Activated CD4-positive, alpha-beta T cell treated with anti-CD3 and anti-CD28 coated beads for 36 hours (primary cell): ENCODE results near the gene OR6C2. TPM values are rescaled to one million over a fixed set of nuclear protein-coding genes. Genes with fewer than 3 reads are reported as not detected.
A peak's percentile ranks its signal among the peaks of the same experiment; 100 is the strongest.
"Not testable (repeated sequence)": the region's sequence is repeated elsewhere in the genome, so short reads cannot be mapped to it uniquely, and the experiment has no call there.

Experiments
- ATAC-seq: fragments of 200-7000 bp; cut with Tn5 transposase; one replicate; pipeline ENCODE4 v1.10.0; 2021; ENCODE audit warnings: mild to moderate bottlenecking, moderate library complexity
- CTCF ChIA-PET: fragments of 350-600 bp; sonication (Branson Sonifier 250); formaldehyde crosslinking; loops from one replicate; lab custom pipeline; 2021; ENCODE audit warnings: antibody characterized with exemption; lab: Charles Lee
- POLR2A ChIA-PET: fragments of 350-600 bp; sonication (Branson Sonifier 250); formaldehyde crosslinking; loops from one replicate; lab custom pipeline; 2021; ENCODE audit warnings: antibody characterized with exemption, inconsistent platforms; lab: Charles Lee
- DNase-seq: peaks from one replicate; pipeline ENCODE4 v3.0.0-alpha.2; 2020
- H3K27ac Mint-ChIP-seq: one replicate; pipeline ENCODE4 v1.8.0; 2021; ENCODE audit warnings: mixed read lengths
- H3K27me3 Mint-ChIP-seq: one replicate; pipeline ENCODE4 v1.8.0; 2021; ENCODE audit warnings: mixed read lengths
- H3K36me3 Mint-ChIP-seq: one replicate; pipeline ENCODE4 v1.8.0; 2021; ENCODE audit warnings: low read depth, mixed read lengths
- H3K4me1 Mint-ChIP-seq: one replicate; pipeline ENCODE4 v1.8.0; 2021; ENCODE audit warnings: mixed read lengths
- H3K4me3 Mint-ChIP-seq: one replicate; pipeline ENCODE4 v1.8.0; 2021; ENCODE audit warnings: mild to moderate bottlenecking, moderate library complexity, mixed read lengths
- H3K9me3 Mint-ChIP-seq: one replicate; pipeline ENCODE4 v1.8.0; 2021; ENCODE audit warnings: low read depth, mixed read lengths
- intact Hi-C, 2 experiments: fragments of 100-400 bp; cut with DNase I in 1 of 2; cut with micrococcal nuclease in 1 of 2; formaldehyde crosslinking; loops; one replicate each; pipeline versions ENCODE4 v1.14.2 to v1.15.1; 2022 to 2024; cut with DNase I, micrococcal nuclease
- total RNA-seq, 2 experiments: library from RNA; stranded (reverse); gene quantifications; one replicate each; pipeline ENCODE4 v1.2.3, GENCODE V29; 2021

Gene OR6C2
- total RNA-seq = not detected

DNA sequence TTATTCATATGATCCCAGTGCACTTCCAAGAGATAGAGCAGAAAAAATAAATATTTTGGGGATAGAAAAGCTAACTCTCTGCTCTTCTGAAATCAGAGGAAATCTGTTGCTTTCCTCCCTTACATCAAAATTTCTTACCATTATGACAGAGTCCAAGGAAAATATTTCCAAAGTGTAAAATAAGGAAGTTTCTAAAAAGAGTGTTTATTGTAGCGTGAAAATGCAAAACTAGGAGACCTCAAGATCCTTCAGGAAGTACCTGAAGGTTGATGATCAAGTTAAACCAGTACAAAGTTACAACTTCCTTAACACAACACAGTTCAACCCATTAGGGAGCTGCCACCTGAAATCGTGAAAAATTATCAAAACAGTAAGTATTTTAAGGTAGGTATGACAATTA, at the start of gene OR6C2:
OR6C2 (plus strand) TSS at position 301 of the 400 bp plus-strand sequence. CDS start 8,138 bp downstream, outside the sequence.
- DNase-seq (no peak), ATAC-seq (no peak)
- Mint-ChIP-seq H3K9me3 (peaks cover 18% of the 10 kb centered on the region), H3K27me3 (peaks cover 9% of the 10 kb centered on the region), H3K4me3 (no peak within 1 kb of the TSS), H3K4me1 (no peaks in the 10 kb centered on the region), H3K27ac (no peak within 1 kb of the TSS), H3K36me3 (peaks cover 2% of the 10 kb centered on the region)
- POLR2A ChIA-PET = no interaction called here
- intact Hi-C loops = no loop called here
- CTCF ChIA-PET = interaction anchor here (0.5 to 0.9 kb wide), 3 partner anchors 70 to 212 kb away, joined by 3 read pairs; no protein-coding TSS in a partner anchor

DNA sequence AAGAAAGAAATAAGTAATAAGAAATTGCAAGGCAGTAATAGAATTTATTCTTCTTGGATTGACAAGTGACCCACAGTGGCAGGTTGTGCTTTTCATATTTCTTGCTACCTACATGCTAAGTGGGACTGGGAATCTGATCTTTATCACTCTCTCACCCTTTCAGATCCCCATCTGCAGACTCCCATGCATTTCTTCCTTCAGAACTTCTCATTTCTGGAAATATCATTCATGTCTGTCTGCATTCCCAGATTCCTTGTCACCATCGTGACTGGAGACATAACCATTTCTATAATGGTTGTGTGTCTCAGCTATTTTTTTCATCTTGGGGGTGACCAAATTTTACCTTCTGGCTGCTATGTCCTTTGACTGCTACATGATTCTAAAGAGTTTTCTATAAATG, 47.5 kb upstream of the OR6C2 start:
- H3K27ac Mint-ChIP-seq = no peak overlapping the region
- POLR2A ChIA-PET = no interaction called here
- H3K9me3 Mint-ChIP-seq = no peaks in the 10 kb centered on the region
- H3K27me3 Mint-ChIP-seq = peaks cover 13% of the 10 kb centered on the region
- no peaks in the 10 kb centered on the region for H3K36me3 Mint-ChIP-seq
- no peaks in the 10 kb centered on the region for H3K4me1 Mint-ChIP-seq
- ATAC-seq (no peak), DNase-seq (no peak)
- CTCF ChIA-PET = interaction anchor here (1.2 kb wide), 1 partner anchor 261 kb away, joined by 3 read pairs; no protein-coding TSS in a partner anchor
- H3K4me3 Mint-ChIP-seq = no peak overlapping the region
- intact Hi-C loops = no loop called here

DNA sequence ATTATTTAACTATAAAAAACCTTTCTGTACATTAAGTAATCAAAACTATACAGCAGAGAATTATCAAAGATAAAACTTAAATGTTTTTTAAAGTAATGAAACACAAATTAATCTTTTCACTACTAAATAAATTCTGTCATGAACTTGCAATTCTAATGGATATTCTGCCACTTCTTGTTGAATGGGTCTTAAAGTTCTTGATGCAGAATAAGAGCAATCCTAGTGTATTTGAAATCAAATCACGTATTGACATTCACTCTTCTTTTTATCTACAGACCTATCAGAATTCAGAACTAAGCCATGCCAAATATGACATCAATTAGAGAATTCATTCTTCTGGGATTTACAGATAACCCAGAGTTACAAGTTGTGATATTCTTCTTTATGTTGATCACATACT, 43.6 kb upstream of the OR6C2 start, which contains the start of gene OR6C65:
OR6C65 (plus strand) TSS at position 301 of the 400 bp plus-strand sequence; CDS start at position 301, 0 bp downstream.
- Mint-ChIP-seq H3K27ac (no peak within 1 kb of the TSS), H3K27me3 (peaks cover 16% of the 10 kb centered on the region), H3K4me3 (no peak within 1 kb of the TSS), H3K9me3 (no peaks in the 10 kb centered on the region), H3K36me3 (no peaks in the 10 kb centered on the region), H3K4me1 (no peaks in the 10 kb centered on the region)
- CTCF ChIA-PET = no interaction called here
- DNase-seq = no peak
- intact Hi-C loops = no loop called here
- ATAC-seq = no peak
- POLR2A ChIA-PET = no interaction called here

DNA sequence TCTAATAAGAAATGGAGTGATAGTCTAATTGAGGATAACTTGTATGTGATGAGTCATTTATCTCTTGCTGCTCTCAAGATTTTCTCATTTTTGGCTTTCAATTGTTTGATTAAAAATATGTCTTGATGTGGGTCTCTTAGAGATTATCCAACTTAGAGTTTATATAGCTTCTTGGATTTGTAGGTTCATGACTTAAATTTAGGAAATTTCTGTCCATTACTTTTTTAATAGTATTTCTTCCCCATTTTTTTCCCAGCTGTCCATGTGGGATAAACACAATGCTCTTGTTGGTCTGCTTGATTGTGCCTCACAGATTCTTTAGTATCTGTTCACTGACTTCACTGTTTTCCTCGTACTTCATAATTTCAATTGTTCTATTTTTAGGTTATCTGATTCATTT, 36.0 kb upstream of the OR6C2 start:
- Mint-ChIP-seq H3K27me3 (peaks cover 10% of the 10 kb centered on the region), H3K36me3 (no peaks in the 10 kb centered on the region), H3K27ac (no peak overlapping the region), H3K4me3 (no peak overlapping the region), H3K4me1 (no peaks in the 10 kb centered on the region), H3K9me3 (peaks cover 2% of the 10 kb centered on the region)
- POLR2A ChIA-PET = no interaction called here
- ATAC-seq (no peak), DNase-seq (no peak)
- CTCF ChIA-PET = no interaction called here
- intact Hi-C loops = no loop called here

DNA sequence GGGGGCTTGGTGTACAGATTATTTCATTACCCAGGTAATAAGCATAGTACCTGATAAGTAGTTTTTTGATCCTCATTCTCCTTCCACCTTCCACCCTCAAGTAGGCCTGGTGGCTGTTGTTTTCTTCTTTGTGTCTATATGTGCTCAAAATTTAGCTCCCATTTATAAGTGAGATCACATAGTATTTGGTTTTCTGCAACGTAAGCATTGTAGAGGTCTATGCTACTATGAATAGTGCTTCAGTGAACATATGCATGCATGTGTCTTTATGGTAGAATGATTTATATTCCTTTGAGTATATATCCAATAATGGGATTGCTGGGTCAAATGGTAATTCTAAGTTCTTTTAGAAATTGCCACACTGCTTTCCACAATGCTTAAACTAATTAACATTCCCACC, 34.7 kb upstream of the OR6C2 start:
- H3K4me1 Mint-ChIP-seq, ATAC-seq, DNase-seq, CTCF ChIA-PET, intact Hi-C loops, POLR2A ChIA-PET, H3K9me3 Mint-ChIP-seq, H3K27ac Mint-ChIP-seq, H3K36me3 Mint-ChIP-seq, H3K4me3 Mint-ChIP-seq: not testable (repeated sequence)
- H3K27me3 Mint-ChIP-seq = peaks cover 11% of the 10 kb centered on the region

DNA sequence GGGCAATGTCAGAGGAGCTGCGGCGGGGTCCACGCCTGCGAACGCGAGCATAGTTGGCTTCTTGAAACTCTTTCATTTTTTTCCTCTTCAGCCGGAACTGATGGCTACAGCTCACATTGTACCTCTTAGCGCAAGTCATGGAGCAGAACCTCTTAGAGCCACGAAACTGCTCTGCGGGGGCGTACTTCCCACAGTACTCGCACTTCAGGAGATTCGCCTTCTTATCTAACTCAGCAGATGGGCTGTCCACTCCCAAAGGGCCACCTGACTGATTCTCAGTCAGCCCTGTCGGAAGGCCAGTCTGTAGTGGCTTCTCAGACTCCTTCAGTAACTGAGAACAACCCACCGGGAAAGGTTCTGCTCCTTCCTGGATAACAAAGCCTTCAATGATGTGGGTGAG, 31.7 kb upstream of the OR6C2 start:
- ATAC-seq, POLR2A ChIA-PET, H3K36me3 Mint-ChIP-seq, intact Hi-C loops, CTCF ChIA-PET, H3K9me3 Mint-ChIP-seq, H3K4me3 Mint-ChIP-seq, DNase-seq, H3K27ac Mint-ChIP-seq, H3K4me1 Mint-ChIP-seq: not testable (repeated sequence)
- peaks cover 29% of the 10 kb centered on the region for H3K27me3 Mint-ChIP-seq

DNA sequence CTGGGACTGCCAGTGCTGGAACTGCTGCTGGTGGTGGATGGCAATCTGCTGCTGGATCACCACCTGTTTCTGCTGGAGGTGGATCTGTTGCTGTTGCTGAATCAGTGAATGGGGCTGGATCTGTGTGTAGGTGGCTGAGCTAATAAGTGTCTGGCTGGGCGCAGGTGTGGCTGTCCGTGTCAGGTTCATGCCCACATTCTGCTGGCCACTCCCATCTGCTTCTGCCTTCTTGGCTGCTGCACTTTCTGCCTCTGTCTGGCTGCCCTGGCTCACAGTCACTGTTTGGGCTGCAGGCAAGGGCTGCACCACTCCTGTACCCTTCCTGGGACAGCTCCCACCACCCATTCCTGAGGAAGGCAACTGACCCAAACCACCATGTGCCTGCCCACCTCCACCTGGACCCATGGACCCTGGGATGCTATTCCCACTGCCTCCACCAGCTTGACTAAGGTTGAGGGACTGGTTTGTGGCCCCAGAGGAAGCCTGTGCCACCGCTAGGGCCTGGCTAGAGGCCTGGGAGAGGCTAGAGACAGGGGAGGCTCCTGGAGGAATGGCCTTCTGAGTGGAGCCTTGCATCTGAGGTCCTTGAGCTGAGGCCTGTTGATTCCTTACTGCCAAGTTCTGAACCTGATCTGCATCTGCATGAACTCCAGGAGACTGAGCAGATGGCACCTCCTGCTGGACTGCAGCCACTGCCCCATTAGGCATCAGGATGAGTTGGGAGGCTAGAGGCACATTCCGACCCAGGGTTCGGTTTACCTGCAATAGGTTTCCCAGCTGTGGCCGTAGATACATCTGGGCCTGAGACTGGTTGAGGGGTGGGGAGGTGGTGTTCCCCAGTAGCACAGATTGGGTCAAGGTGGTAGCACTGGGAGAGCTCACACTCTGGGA, 30.1 kb upstream of the OR6C2 start:
- ATAC-seq, H3K9me3 Mint-ChIP-seq, POLR2A ChIA-PET, CTCF ChIA-PET, DNase-seq, intact Hi-C loops, H3K36me3 Mint-ChIP-seq, H3K27ac Mint-ChIP-seq, H3K4me3 Mint-ChIP-seq, H3K4me1 Mint-ChIP-seq: not testable (repeated sequence)
- H3K27me3 Mint-ChIP-seq = peaks cover 38% of the 10 kb centered on the region

DNA sequence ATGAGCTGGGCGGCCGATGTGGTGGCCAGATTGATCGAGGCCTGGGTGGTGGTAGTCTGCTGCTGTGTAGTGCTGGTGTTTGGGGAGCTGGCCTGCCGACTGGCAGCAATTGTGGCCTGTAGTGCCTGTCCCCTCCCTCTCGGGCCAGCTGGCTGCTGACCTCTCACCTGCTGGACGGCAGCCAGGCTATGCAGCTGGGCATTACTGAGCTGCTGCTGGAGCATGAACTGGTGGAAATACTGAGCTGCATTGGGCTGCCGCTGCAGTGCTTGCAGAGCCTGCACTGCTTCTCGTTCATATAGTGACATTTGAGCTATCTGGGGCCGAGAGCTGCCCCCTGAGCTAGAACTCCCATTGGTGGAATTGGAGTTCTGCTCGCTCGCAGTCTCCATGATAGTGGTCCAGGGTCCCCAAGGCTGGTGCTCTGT, 29.5 kb upstream of the OR6C2 start:
- H3K27ac Mint-ChIP-seq, POLR2A ChIA-PET, ATAC-seq, H3K4me3 Mint-ChIP-seq, intact Hi-C loops, CTCF ChIA-PET, H3K9me3 Mint-ChIP-seq, H3K36me3 Mint-ChIP-seq, H3K4me1 Mint-ChIP-seq, DNase-seq: not testable (repeated sequence)
- peaks cover 42% of the 10 kb centered on the region for H3K27me3 Mint-ChIP-seq

DNA sequence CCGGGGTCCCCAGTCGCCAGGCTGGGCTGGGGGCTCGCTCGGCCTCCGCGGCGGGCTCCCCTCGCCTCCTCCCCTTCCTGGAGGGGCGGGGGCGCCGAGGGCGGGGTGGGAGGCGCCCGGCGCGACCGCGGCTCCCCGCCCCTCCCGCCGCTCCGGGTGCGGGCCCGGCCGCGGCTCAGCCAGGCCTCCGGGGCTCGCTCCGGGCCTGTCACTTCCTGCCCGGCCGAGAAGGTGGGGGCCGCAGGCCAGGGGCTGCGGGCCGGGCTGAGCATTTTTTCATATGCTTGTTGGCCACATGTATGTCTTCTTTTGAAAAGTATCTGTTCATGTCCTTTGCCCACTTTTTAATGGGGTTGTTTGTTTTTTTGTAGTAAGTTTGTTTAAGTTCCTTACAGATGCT, 29.0 kb upstream of the OR6C2 start:
- POLR2A ChIA-PET, DNase-seq, CTCF ChIA-PET: not testable (repeated sequence)

DNA sequence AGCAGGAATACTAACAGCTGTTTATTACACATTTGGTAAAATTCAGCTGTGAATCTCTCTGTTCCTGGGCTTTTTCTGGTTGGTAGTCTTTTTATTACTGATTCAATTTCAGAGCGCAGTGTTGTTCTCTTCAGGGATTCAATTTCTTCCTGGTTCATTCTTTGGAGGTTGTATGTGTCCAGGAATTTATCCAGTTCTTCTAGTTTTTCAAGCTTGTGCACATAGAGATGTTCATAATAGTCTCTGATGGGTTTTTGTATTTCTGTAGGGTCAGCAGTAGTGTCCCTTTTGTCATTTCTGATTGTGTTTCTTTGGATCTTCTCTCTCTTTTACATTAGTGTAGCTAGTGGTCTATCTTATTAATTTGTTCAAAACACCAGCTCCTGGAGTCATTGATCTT, 26.9 kb upstream of the OR6C2 start:
- POLR2A ChIA-PET = no interaction called here
- H3K27me3 Mint-ChIP-seq = peaks cover 46% of the 10 kb centered on the region
- DNase-seq (no peak), ATAC-seq (no peak)
- no peaks in the 10 kb centered on the region for H3K9me3 Mint-ChIP-seq
- intact Hi-C loops = no loop called here
- peaks cover 6% of the 10 kb centered on the region for H3K4me1 Mint-ChIP-seq
- no peak overlapping the region for H3K27ac Mint-ChIP-seq
- CTCF ChIA-PET = no interaction called here
- H3K4me3 Mint-ChIP-seq = no peak overlapping the region
- H3K36me3 Mint-ChIP-seq = no peaks in the 10 kb centered on the region

More for the DNA sequence above, 29.0 kb upstream of the OR6C2 start:
- H3K36me3 Mint-ChIP-seq, H3K27ac Mint-ChIP-seq, H3K4me1 Mint-ChIP-seq, H3K9me3 Mint-ChIP-seq, H3K4me3 Mint-ChIP-seq, intact Hi-C loops: not testable (repeated sequence)
- ATAC-seq = peak; percentile 80
- peaks cover 45% of the 10 kb centered on the region for H3K27me3 Mint-ChIP-seq

DNA sequence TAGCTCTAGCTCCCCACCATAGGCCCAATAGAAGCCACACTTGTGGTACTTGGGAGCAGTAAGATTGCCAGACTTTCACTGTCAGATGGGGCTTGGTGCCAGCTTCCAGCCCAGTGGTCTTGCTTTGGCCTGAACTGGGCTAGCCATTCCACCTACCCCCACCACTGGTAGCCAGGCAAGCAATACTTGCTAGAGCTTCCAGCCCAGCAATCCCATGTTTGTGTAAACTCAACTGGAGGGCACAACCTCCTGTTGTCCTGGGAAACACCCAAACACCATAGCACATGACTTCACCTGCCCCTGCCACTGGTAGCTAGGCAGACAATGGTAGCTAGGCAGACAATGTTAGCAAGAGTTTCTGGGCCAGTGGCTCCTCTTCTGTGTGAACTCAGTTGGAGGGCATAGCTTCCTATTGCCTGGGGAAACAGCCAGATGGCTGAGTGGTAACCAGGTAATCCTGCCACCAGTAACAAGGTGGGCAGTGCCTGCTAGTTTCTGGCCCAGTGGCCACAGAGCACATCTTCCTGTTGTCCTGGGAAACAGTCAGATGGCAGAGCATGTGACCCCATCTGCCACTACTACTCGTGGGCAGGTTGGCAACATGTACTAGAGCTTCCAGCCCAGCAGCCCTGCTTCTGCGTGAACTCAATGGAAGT, 23.4 kb upstream of the OR6C2 start:
- Mint-ChIP-seq H3K27me3 (peaks cover 36% of the 10 kb centered on the region), H3K36me3 (no peaks in the 10 kb centered on the region)
- CTCF ChIA-PET = interaction anchor here (1.3 kb wide), 1 partner anchor 236 kb away, joined by 4 read pairs; no protein-coding TSS in a partner anchor

More for the DNA sequence above, 23.4 kb upstream of the OR6C2 start:
- DNase-seq = no peak
- H3K9me3 Mint-ChIP-seq = no peaks in the 10 kb centered on the region
- POLR2A ChIA-PET = no interaction called here
- H3K4me1 Mint-ChIP-seq = peaks cover 2% of the 10 kb centered on the region
- no peak overlapping the region for H3K4me3 Mint-ChIP-seq
- intact Hi-C loops = no loop called here
- no peak for ATAC-seq
- no peak overlapping the region for H3K27ac Mint-ChIP-seq
